ENCODE data around the gene EDN2. TPM values are rescaled to one million over a fixed set of nuclear protein-coding genes. Genes with fewer than 3 reads are reported as not detected.

The EDN2 gene
- total RNA-seq, 2 donors from 2014 or later = 3.3 to 13.5 TPM

- no peak for TF ChIP-seq CTCF (IDR thresholded peaks at IDR 0.05)
- no peak for DNase-seq
- no peak overlapping the region for H3K9ac ChIP-seq (ENCODE audit: low read depth in 2 of 2, low read length in 2 of 2)
- peaks cover 3% of the 10 kb centered on the region for H3K4me1 ChIP-seq
- H3K9me3 ChIP-seq = no peaks in the 10 kb centered on the region
- no peak overlapping the region for H3K4me3 ChIP-seq
- H3K27me3 ChIP-seq = no peaks in the 10 kb centered on the region
- intact Hi-C loops (cut with DNase I) = no loop called here
- no peaks in the 10 kb centered on the region for H3K36me3 ChIP-seq
- H3K27ac ChIP-seq = no peak overlapping the region
These were observed 26.2 kb upstream of the EDN2 start for GRCh38 chr1:41510531-41511238.

GRCh38 chr1:41509270-41509671 lies 24.8 kb upstream of the EDN2 start:
- Histone ChIP-seq H3K4me3 (no peak overlapping the region), H3K9me3 (no peaks in the 10 kb centered on the region), H3K27me3 (no peaks in the 10 kb centered on the region), H3K27ac (no peak overlapping the region), H3K36me3 (no peaks in the 10 kb centered on the region), H3K9ac (ENCODE audit: low read depth in 2 of 2, low read length in 2 of 2) (no peak overlapping the region), H3K4me1 (no peaks in the 10 kb centered on the region)
- DNase-seq = no peak
- intact Hi-C loops (cut with DNase I) = no loop called here
- no peak for TF ChIP-seq CTCF (IDR thresholded peaks at IDR 0.05)

GRCh38 chr1:41508290-41508689 lies 23.8 kb upstream of the EDN2 start:
- intact Hi-C loops (cut with DNase I) = no loop called here
- H3K36me3 ChIP-seq = no peaks in the 10 kb centered on the region
- H3K9ac ChIP-seq (ENCODE audit: low read depth in 2 of 2, low read length in 2 of 2) = no peak overlapping the region
- no peaks in the 10 kb centered on the region for H3K9me3 ChIP-seq
- no peak overlapping the region for H3K4me3 ChIP-seq
- H3K4me1 ChIP-seq = no peaks in the 10 kb centered on the region
- no peak overlapping the region for H3K27ac ChIP-seq
- no peak for DNase-seq
- H3K27me3 ChIP-seq = no peaks in the 10 kb centered on the region
- no peak for TF ChIP-seq CTCF (IDR thresholded peaks at IDR 0.05)

GRCh38 chr1:41507836-41508235 lies 23.4 kb upstream of the EDN2 start:
- Histone ChIP-seq H3K4me1 (no peaks in the 10 kb centered on the region), H3K9ac (ENCODE audit: low read depth in 2 of 2, low read length in 2 of 2) (no peak overlapping the region), H3K27me3 (no peaks in the 10 kb centered on the region), H3K36me3 (no peaks in the 10 kb centered on the region), H3K9me3 (no peaks in the 10 kb centered on the region), H3K4me3 (no peak overlapping the region), H3K27ac (no peak overlapping the region)
- TF ChIP-seq CTCF (IDR thresholded peaks at IDR 0.05) = no peak
- no peak for DNase-seq
- intact Hi-C loops (cut with DNase I) = no loop called here

DNA sequence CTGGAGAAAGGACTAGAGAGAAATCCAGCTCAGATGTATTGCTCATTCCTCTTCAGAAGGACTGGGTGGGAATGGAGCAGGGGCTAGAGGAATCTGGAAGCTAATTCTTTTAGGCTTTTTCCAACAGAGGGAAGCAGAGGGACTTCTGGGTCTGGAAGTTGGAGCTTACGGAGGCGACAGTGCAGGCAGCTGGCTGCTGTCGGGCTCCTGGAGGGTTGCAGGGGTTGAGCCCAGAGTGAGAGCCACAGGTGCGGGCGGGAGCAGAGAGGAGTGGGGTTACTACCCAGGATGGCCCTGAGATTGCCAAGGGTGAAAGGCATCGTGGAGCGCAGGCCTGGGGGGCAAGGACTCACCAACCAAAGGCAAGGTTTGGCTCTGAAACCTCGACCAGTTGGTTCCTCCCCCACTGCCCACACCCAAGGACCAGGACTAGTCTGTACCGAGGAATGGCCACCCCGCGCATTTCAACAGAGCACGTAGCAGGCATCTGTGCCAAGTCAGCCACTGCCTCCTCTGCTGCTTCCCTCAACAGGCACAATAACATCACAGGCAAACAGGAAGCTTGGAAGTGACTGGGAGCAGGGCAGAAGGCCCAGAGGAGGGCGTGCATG lies 22.7 kb upstream of the EDN2 start:
- no peak overlapping the region for H3K9ac ChIP-seq (ENCODE audit: low read depth in 2 of 2, low read length in 2 of 2)
- no peak overlapping the region for H3K27ac ChIP-seq
- no peak for DNase-seq
- H3K27me3 ChIP-seq = no peaks in the 10 kb centered on the region
- H3K4me3 ChIP-seq = no peak overlapping the region
- intact Hi-C loops (cut with DNase I) = no loop called here
- H3K4me1 ChIP-seq = no peaks in the 10 kb centered on the region
- H3K36me3 ChIP-seq = no peaks in the 10 kb centered on the region
- no peak for TF ChIP-seq CTCF (IDR thresholded peaks at IDR 0.05)
- H3K9me3 ChIP-seq = no peaks in the 10 kb centered on the region

Data from colonic mucosa (tissue), 4 donors.